LHCN-M2 (cell line): ENCODE results near the gene C4B. TPM values are rescaled to one million over a fixed set of nuclear protein-coding genes. Genes with fewer than 3 reads are reported as not detected.
"Not testable (repeated sequence)": the region's sequence is repeated elsewhere in the genome, so short reads cannot be mapped to it uniquely, and the experiment has no call there.

ENCODE experiments used
- DNase-seq: peaks from one replicate; pipeline ENCODE4 v3.0.0-alpha.2; 2012; ENCODE audit warnings: low read depth
- total RNA-seq: library from RNA; depleted of rRNA; stranded (reverse); fragments of >200 nt; gene quantifications from 2 replicates; pipeline ENCODE4 v1.2.3, GENCODE V29; 2014

Gene C4B
- total RNA-seq, 1 experiment from 2014 or later: 1.8 TPM

GRCh38 chr6:32050562-32050961 lies 36.0 kb downstream of the C4B start:
- DNase-seq: no peak

GRCh38 chr6:32052626-32053025 lies 38.0 kb downstream of the C4B start:
- DNase-seq: not testable (repeated sequence)

- not testable (repeated sequence) for DNase-seq
These were observed 38.7 kb downstream of the C4B start for GRCh38 chr6:32053314-32053713.

GRCh38 chr6:32055756-32056155 lies 41.2 kb downstream of the C4B start:
- DNase-seq: not testable (repeated sequence)

- no peak for DNase-seq
These were observed 41.7 kb downstream of the C4B start for GRCh38 chr6:32056254-32056653.

- no peak for DNase-seq
These were observed 43.4 kb downstream of the C4B start for GRCh38 chr6:32057966-32058365.

GRCh38 chr6:32058511-32058963 lies 43.9 kb downstream of the C4B start:
- DNase-seq: no peak

- DNase-seq: no peak
These were observed 46.5 kb downstream of the C4B start for GRCh38 chr6:32060966-32061655.

- no peak for DNase-seq
These were observed 50.1 kb downstream of the C4B start for GRCh38 chr6:32064706-32065105.

- not testable (repeated sequence) for DNase-seq
These were observed 52.9 kb downstream of the C4B start for GRCh38 chr6:32067521-32067920.

- DNase-seq: not testable (repeated sequence)
These were observed 53.7 kb downstream of the C4B start for GRCh38 chr6:32068315-32068714.

- no peak for DNase-seq
These were observed 54.3 kb downstream of the C4B start for GRCh38 chr6:32068867-32069266.

GRCh38 chr6:32069460-32069859 lies 54.9 kb downstream of the C4B start:
- no peak for DNase-seq

- DNase-seq: no peak
These were observed 55.4 kb downstream of the C4B start for GRCh38 chr6:32069878-32070515.

GRCh38 chr6:32070814-32071543 lies 56.4 kb downstream of the C4B start:
- DNase-seq: no peak

- DNase-seq: no peak
These were observed 58.5 kb downstream of the C4B start for GRCh38 chr6:32073101-32073500.

- DNase-seq: no peak
These were observed 59.0 kb downstream of the C4B start for GRCh38 chr6:32073613-32074012.

- DNase-seq: no peak
These were observed 60.5 kb downstream of the C4B start for GRCh38 chr6:32074996-32075532.

GRCh38 chr6:32075781-32076180 lies 61.2 kb downstream of the C4B start:
- DNase-seq: no peak

- DNase-seq: peak; percentile 55
These were observed 61.8 kb downstream of the C4B start for GRCh38 chr6:32076321-32076809.

- DNase-seq: no peak
These were observed 65.1 kb downstream of the C4B start for GRCh38 chr6:32079566-32080290.
